GM23248 (cell line): Measurements from ENCODE around the gene TELO2.

ENCODE experiments used
- EZH2 ChIP-seq: fragments of 200-600 bp; sonication (generic); IDR thresholded peaks from 2 replicates; pipeline ENCODE4 v1.6.1; 2018; ENCODE audit warnings: antibody characterized with exemption, mild to moderate bottlenecking; ENCODE audit not compliant: insufficient read depth, poor library complexity, severe bottlenecking
- EZH2phosphoT487 ChIP-seq: fragments of 200-600 bp; sonication (generic); IDR thresholded peaks from 2 replicates; pipeline ENCODE4 v1.6.1; 2018; ENCODE audit warnings: antibody characterized with exemption, moderate library complexity, mild to moderate bottlenecking, low read depth; ENCODE audit not compliant: insufficient read depth

- TF ChIP-seq EZH2 (no peak), EZH2phosphoT487 (no peak)
Observed at GRCh38 chr16:1548233-1548632, 55.1 kb downstream of the TELO2 start.
